GM19239 (cell line): ENCODE measurements around the gene XIRP2.

Source experiments
- DNase-seq: peaks from one replicate; pipeline ENCODE4 v3.0.0; 2011; ENCODE audit warnings: low spot score; ENCODE audit not compliant: insufficient read length
- FAIRE-seq: peaks from 2 replicates; lab custom pipeline; 2011; peaks lifted over from hg19 to GRCh38; lab: Jason Lieb, UNC

XIRP2 gene

GRCh38 chr2:167183931-167184330 lies 295.7 kb downstream of the XIRP2 start:
- no peak for DNase-seq
- no peak for FAIRE-seq

DNA sequence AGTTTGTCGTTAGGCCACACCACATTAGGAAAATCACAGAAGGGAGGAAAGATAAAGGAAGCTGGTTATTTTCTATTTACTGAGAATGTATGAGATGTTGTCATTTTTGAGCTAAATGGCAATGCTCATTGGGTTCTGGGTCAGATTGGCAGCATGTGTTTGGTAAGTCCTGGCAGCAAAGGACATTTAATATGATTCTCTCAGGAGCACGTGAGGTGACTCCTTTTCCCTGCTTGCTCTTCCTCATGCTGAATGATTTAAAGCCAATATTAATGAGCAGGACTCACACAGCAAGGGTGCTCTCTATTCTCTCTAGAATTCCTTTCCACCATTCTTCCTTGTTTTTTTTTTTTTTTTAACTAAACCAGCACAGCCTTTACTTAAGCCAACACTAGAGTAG lies 298.2 kb downstream of the XIRP2 start:
- DNase-seq (no peak), FAIRE-seq (no peak)

DNA sequence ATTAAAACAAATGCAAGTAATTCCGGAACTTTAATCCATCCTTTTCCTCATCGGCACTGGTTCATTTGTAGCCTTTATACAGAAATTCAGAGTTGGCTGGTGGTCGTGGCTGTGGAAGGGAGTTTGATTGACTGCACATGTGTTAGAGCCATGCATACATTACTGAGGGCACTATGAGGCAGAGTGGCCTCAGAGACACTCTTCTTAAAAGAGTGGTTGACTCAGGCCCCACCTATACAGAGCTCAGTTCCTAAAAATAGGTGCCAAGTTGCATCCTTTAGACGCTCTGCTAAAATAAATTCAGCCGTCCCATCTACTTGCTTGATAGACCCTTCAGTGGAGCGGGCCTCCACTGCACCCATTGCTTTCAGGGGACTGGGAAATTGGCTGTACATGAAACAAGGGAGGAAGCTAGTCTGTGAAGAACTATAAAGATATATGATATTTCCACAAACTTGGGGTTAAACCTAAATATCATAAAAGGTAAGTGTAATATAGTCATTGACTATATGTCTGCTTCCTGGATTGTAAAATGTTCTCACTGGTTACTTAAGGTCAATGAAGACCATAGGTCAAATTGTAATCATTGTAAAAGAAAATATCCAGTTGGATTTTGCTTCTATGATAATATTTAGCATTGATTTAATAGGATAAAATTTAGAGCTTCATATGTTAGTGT lies 298.9 kb downstream of the XIRP2 start:
- FAIRE-seq (no peak), DNase-seq (no peak)

- FAIRE-seq: no peak
Observed at GRCh38 chr2:167187978-167188967, 300.0 kb downstream of the XIRP2 start.

GRCh38 chr2:167190053-167190452 lies 301.8 kb downstream of the XIRP2 start:
- no peak for FAIRE-seq
- no peak for DNase-seq

More at GRCh38 chr2:167187978-167188967, 300.0 kb downstream of the XIRP2 start:
- DNase-seq: no peak

- FAIRE-seq (no peak), DNase-seq (no peak)
Observed at GRCh38 chr2:167191588-167191987, 303.3 kb downstream of the XIRP2 start.

DNA sequence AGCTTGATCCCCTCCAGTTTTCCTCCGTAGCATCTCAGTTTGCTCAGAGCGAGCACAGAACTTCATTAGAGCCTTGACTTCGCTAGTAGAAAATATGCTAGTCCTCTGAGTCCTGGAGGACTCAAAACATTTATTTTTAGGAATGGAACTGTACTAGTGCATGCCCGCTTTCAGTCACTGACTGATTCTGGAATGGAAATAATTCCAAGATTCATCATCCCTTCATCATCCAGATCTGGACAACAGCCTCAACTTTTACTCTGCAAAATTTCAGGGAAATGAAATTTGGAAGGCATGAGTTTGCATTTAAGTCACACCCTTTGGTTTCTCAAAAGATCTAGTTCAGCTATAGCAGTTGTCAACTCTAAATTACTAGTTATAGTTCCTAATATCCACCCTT lies 304.6 kb downstream of the XIRP2 start:
- DNase-seq (no peak), FAIRE-seq (no peak)

GRCh38 chr2:167196461-167197252 lies 308.4 kb downstream of the XIRP2 start:
- FAIRE-seq (no peak), DNase-seq (no peak)

- no peak for FAIRE-seq
- DNase-seq: no peak
Observed at GRCh38 chr2:167198009-167198408, 309.7 kb downstream of the XIRP2 start.

DNA sequence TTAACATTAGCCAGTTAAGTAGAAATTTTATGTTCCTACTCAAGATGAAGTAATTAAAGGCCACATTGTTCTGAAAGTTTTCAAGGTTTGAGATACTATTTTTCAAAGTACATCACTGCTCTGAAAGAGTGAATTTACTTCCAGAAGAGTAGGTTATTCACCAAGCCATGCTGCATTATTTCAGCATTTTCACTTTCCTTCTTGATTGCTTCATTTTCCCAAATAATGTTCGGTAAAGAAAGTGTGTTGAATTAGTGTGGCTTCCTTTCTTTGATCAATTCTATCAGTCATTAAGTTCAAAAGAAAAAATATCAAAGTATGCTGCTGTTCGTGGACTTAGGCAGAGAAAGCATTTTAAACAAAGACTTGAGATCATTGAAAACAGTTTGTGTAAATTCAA lies 310.3 kb downstream of the XIRP2 start:
- FAIRE-seq (no peak), DNase-seq (no peak)

DNA sequence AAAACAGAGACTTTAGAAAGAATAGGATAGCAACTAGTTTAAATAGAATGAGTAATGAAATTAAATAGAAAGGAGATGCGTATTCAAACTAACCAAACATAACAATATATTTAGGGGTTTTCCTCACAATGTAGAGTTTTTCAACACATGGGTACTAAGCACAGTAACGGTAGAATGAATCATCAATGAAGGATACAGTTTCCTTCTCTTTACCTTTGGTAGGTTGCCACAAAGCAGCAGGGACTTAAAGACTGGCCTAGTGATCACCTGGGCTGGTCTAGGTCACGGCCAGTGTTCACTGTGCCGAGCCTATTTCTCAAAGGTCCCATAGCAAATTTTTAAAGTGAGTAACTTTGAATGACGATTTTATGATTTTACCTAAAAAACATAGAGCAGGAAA lies 311.7 kb downstream of the XIRP2 start:
- FAIRE-seq: no peak
- no peak for DNase-seq

GRCh38 chr2:167209784-167210183 lies 321.5 kb downstream of the XIRP2 start:
- DNase-seq: no peak
- FAIRE-seq: no peak

GRCh38 chr2:167212014-167212648 lies 323.9 kb downstream of the XIRP2 start:
- peak; percentile 3 for DNase-seq
- FAIRE-seq: peak; percentile 64

GRCh38 chr2:167215595-167215994 lies 327.3 kb downstream of the XIRP2 start:
- DNase-seq: no peak
- no peak for FAIRE-seq

DNA sequence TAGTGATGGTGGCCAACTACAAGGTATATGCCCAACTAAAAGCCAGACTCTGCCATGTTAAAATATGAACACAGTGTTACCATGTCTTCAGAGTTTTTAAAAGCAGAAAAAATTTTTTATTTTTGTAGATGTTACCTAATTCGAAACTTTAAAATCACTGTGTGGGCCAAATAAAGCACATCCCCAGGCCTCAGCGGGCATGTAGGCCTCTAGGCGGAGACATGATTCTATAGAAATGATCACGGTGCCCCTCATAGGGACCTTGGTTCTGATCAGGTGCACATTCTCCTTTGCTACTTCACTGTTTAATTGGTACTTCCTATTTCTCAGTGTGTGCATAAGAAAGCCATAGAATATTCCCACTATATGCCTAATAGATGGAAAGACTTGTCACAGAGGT lies 349.2 kb downstream of the XIRP2 start:
- DNase-seq (no peak), FAIRE-seq (no peak)

- DNase-seq (no peak), FAIRE-seq (no peak)
Observed at GRCh38 chr2:167240671-167241070, 352.4 kb downstream of the XIRP2 start.

DNA sequence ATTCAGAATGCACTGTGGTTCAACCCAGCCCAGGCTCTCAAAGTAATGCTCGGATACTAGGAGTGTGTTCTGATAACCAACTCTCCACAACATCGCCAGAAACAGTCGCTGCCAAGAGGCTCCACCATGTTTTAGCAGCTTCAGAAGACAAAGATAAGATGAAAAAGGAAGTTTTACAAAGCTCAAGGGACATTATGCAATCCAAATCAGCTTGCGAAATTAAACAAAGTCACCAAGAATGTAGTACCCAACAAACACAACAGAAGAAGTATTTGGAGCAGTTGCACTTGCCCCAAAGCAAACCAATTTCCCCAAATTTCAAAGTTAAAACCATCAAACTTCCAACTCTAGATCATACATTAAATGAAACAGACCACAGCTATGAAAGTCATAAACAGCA lies 360.9 kb downstream of the XIRP2 start:
- no peak for DNase-seq
- no peak for FAIRE-seq

- DNase-seq: no peak
- no peak for FAIRE-seq
Observed at GRCh38 chr2:167253025-167253424, 364.7 kb downstream of the XIRP2 start.

- DNase-seq (no peak), FAIRE-seq (no peak)
Observed at GRCh38 chr2:167254721-167255120, 366.4 kb downstream of the XIRP2 start.

DNA sequence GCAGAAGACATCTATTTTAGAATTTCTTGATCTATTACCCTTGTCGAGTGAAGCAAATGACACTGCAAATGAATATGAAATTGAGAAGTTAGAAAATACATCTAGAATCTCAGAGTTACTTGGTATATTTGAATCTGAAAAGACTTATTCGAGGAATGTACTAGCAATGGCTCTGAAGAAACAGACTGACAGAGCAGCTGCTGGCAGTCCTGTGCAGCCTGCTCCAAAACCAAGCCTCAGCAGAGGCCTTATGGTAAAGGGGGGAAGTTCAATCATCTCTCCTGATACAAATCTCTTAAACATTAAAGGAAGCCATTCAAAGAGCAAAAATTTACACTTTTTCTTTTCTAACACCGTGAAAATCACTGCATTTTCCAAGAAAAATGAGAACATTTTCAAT lies 370.4 kb downstream of the XIRP2 start:
- FAIRE-seq (no peak), DNase-seq (no peak)
